Natural killer cell (primary cell): ENCODE measurements around the gene PEDS1. TPM values are rescaled to one million over a fixed set of nuclear protein-coding genes. Genes with fewer than 3 reads are reported as not detected.

Experiments used
- ATAC-seq, 3 donors: fragments of 150-1000 bp in 2 of 3; fragments of 200-7000 bp in 1 of 3; cut with Tn5 transposase; 1 replicate in 1 of 3; 2 replicates in 2 of 3; pipeline ENCODE4 v1.10.0; 2021; ENCODE audit warnings: mild to moderate bottlenecking in 2 of 3, moderate library complexity in 2 of 3
- DNase-seq, 2 donors: peaks; one replicate each; pipeline versions ENCODE4 v3.0.0 to v3.0.0-alpha.2; 2013 to 2021; ENCODE audit warnings: mixed read lengths in 1 of 2
- H3K27ac ChIP-seq: one replicate; pipeline ENCODE4 v1.5.1; 2013; ENCODE audit warnings: mild to moderate bottlenecking, low read length
- H3K27me3 ChIP-seq: one replicate; pipeline ENCODE4 v1.6.1; 2013; ENCODE audit warnings: low read length; ENCODE audit not compliant: control insufficient read depth, insufficient read depth
- H3K36me3 ChIP-seq: one replicate; pipeline ENCODE4 v1.6.1; 2013; ENCODE audit warnings: low read length; ENCODE audit not compliant: control insufficient read depth, insufficient read depth
- H3K4me1 ChIP-seq: one replicate; pipeline ENCODE4 v1.6.1; 2013; ENCODE audit warnings: low read length; ENCODE audit not compliant: control insufficient read depth, insufficient read depth
- H3K4me3 ChIP-seq: one replicate; pipeline ENCODE4 v1.5.1; 2013; ENCODE audit warnings: low read length
- H3K9me3 ChIP-seq: one replicate; pipeline ENCODE4 v1.6.1; 2013; ENCODE audit warnings: low read length; ENCODE audit not compliant: control insufficient read depth, insufficient read depth
- H3K27ac Mint-ChIP-seq, 2 donors: one replicate each; pipeline ENCODE4 v1.8.0; 2022; ENCODE audit warnings: mild to moderate bottlenecking in 2 of 2, mixed read lengths in 2 of 2, moderate library complexity in 1 of 2
- H3K27me3 Mint-ChIP-seq, 2 donors: one replicate each; pipeline ENCODE4 v1.8.0; 2022; ENCODE audit warnings: low read depth in 2 of 2, mixed read lengths in 2 of 2
- H3K36me3 Mint-ChIP-seq: one replicate; pipeline ENCODE4 v1.8.0; 2022; ENCODE audit warnings: mixed read lengths
- H3K4me1 Mint-ChIP-seq, 2 donors: one replicate each; pipeline ENCODE4 v1.8.0; 2022; ENCODE audit warnings: mixed read lengths in 2 of 2
- H3K4me3 Mint-ChIP-seq: one replicate; pipeline ENCODE4 v1.8.0; 2022; ENCODE audit warnings: mild to moderate bottlenecking, moderate library complexity, mixed read lengths
- H3K9me3 Mint-ChIP-seq, 2 donors: one replicate each; pipeline ENCODE4 v1.8.0; 2022; ENCODE audit warnings: mixed read lengths in 2 of 2
- WGBS: methylation state at CpG from one replicate; pipeline ENCODE4 v1.1.7; 2013; ENCODE audit warnings: missing lambda C conversion rate; ENCODE audit not compliant: insufficient coverage; 5-methylcytosine and 5-hydroxymethylcytosine counted together
- intact Hi-C: fragments of 100-400 bp; cut with micrococcal nuclease; formaldehyde crosslinking; loops from one replicate; pipeline ENCODE4 v1.14.2; 2022
- total RNA-seq, 4 donors: library from RNA; stranded (reverse); fragments of 120-200 nt in 1 of 4; gene quantifications; one replicate each; pipeline versions ENCODE4 v1.2.3 to v1.2.4, GENCODE V29; 2013 to 2022
- TF ChIP-seq, protein P1 (sequence below): fragments of 200-600 bp; IDR thresholded peaks from one replicate; pipeline ENCODE4 v1.8.0; 2022; ENCODE audit warnings: antibody characterized with exemption

The PEDS1 gene
- total RNA-seq, 3 donors from 2014 or later (not counting 1 experiment from before 2014, with no cell fraction given): 27.4 to 32.8 (median 31.5) TPM

DNA sequence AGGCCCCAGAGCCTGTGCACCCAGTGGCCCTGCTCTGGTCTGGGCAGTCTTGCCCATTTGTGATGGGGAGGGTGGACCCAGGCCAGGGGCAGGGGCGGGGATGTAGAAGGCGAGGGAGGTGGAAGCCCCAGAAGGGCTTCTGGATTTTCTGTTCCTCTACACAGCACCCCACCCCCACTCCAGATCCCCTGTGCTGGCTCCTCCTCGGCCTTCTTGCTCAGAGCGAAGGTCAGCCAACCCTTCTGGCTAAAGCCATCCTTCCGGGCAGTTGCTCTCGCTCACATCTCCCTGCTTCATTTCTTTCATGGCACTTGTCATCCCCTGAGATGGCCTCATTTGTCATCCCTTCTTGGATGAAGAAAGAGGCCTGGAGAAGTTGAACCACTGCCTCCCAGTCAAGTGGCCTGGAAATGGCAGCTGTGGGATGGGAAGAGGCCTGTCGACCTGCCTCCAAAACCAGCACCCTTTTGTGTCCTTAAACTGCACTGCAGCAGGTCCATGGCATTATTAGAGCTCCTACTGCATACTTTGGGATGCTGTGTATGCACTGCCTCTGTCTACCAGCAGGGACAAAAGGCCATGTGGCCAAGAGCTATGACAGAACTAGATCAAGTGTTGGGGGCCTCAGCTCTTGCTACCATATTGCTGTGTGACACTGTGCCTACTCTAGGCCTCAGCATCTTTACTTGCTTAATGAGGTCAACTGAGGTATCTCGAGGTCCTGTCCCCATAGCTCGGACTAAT lies 19.9 kb downstream of the PEDS1 start:
- Mint-ChIP-seq H3K9me3 (no peaks in the 10 kb centered on the region), H3K36me3 (no peaks in the 10 kb centered on the region), H3K27ac (no peak overlapping the region), H3K4me3 (no peak overlapping the region), H3K27me3 (no peaks in the 10 kb centered on the region), H3K4me1 (peaks cover 15 to 22% of the 10 kb centered on the region in 2 donors)
- DNase-seq: no peak
- TF ChIP-seq, protein P1, sequence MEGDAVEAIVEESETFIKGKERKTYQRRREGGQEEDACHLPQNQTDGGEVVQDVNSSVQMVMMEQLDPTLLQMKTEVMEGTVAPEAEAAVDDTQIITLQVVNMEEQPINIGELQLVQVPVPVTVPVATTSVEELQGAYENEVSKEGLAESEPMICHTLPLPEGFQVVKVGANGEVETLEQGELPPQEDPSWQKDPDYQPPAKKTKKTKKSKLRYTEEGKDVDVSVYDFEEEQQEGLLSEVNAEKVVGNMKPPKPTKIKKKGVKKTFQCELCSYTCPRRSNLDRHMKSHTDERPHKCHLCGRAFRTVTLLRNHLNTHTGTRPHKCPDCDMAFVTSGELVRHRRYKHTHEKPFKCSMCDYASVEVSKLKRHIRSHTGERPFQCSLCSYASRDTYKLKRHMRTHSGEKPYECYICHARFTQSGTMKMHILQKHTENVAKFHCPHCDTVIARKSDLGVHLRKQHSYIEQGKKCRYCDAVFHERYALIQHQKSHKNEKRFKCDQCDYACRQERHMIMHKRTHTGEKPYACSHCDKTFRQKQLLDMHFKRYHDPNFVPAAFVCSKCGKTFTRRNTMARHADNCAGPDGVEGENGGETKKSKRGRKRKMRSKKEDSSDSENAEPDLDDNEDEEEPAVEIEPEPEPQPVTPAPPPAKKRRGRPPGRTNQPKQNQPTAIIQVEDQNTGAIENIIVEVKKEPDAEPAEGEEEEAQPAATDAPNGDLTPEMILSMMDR: no peak
- WGBS: 96% methylated on average over 9 of the region's 9 CpGs
- Histone ChIP-seq H3K27ac (no peak overlapping the region), H3K9me3 (no peaks in the 10 kb centered on the region), H3K4me3 (no peak overlapping the region), H3K27me3 (no peaks in the 10 kb centered on the region), H3K4me1 (no peaks in the 10 kb centered on the region), H3K36me3 (peaks cover 30% of the 10 kb centered on the region)
- ATAC-seq: no peak
- intact Hi-C loops: no loop called here

DNA sequence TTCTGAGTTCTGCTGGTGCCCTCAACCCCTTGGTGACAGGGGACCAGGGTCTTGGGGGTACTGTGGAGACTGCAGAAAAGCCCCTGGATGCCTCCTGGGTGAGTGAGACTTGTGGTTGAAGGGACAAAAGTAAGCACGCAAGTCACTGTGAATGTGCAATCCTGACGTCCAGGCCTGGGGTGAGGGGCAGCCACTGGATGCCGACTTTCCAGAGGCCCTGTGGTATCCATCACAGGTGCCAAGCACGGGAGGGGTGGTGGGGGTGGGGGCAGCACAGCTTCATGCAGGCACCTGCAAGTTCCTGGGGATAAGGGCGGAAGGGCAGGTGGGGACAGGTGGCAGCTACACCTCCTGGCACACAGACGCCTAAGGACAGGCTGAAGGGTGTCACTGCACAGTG lies 20.5 kb downstream of the PEDS1 start:
- H3K27ac Mint-ChIP-seq: no peak overlapping the region
- intact Hi-C loops: no loop called here
- H3K4me1 Mint-ChIP-seq: peaks cover 15 to 20% of the 10 kb centered on the region in 2 donors
- H3K27ac ChIP-seq: no peak overlapping the region
- TF ChIP-seq, protein P1: no peak
- no peak overlapping the region for H3K4me3 ChIP-seq
- ATAC-seq (no peak), DNase-seq (no peak)
- H3K36me3 Mint-ChIP-seq: no peaks in the 10 kb centered on the region
- WGBS: 97% methylated on average over 6 of the region's 6 CpGs
- no peaks in the 10 kb centered on the region for H3K9me3 ChIP-seq
- no peak overlapping the region for H3K4me3 Mint-ChIP-seq
- no peaks in the 10 kb centered on the region for H3K9me3 Mint-ChIP-seq
- H3K4me1 ChIP-seq: no peaks in the 10 kb centered on the region
- no peaks in the 10 kb centered on the region for H3K27me3 Mint-ChIP-seq
- peaks cover 36% of the 10 kb centered on the region for H3K36me3 ChIP-seq
- H3K27me3 ChIP-seq: no peaks in the 10 kb centered on the region

DNA sequence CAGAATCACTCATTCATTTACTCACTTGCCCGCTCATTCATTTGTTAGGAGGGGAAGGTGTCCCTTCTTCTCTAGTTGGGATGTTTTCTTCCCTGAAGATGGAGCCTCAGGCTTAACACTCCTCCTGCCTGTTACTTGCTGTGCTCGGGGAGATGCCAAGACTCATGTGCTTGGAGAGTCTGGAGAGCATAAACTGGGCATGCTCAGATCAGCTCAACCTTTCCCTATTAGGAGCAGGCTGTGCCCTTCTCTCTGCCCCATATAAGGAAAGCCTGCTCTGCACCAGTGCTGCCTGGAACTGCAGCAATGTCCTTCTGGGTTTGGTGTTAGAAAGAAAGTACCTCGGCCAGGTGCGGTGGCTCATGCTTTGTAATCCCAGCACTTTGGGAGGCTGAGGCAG lies 22.5 kb downstream of the PEDS1 start:
- no peak for ATAC-seq
- WGBS: 98% methylated on average over 3 of the region's 4 CpGs

More for the DNA sequence above, 22.5 kb downstream of the PEDS1 start:
- no peak for DNase-seq
- Histone ChIP-seq H3K4me1 (no peaks in the 10 kb centered on the region), H3K9me3 (no peaks in the 10 kb centered on the region), H3K36me3 (peaks cover 51% of the 10 kb centered on the region), H3K4me3 (no peak overlapping the region), H3K27me3 (no peaks in the 10 kb centered on the region), H3K27ac (no peak overlapping the region)
- TF ChIP-seq, protein P1: no peak
- Mint-ChIP-seq H3K27me3 (no peaks in the 10 kb centered on the region), H3K27ac (no peak overlapping the region), H3K4me1 (peaks cover 5 to 11% of the 10 kb centered on the region in 2 donors), H3K4me3 (no peak overlapping the region), H3K36me3 (no peaks in the 10 kb centered on the region), H3K9me3 (no peaks in the 10 kb centered on the region)
- intact Hi-C loops: no loop called here
